ENCODE results near the gene TMEM14B.
"Not testable (repeated sequence)": the region's sequence is repeated elsewhere in the genome, so short reads cannot be mapped to it uniquely, and the experiment has no call there.

TMEM14B gene

DNA sequence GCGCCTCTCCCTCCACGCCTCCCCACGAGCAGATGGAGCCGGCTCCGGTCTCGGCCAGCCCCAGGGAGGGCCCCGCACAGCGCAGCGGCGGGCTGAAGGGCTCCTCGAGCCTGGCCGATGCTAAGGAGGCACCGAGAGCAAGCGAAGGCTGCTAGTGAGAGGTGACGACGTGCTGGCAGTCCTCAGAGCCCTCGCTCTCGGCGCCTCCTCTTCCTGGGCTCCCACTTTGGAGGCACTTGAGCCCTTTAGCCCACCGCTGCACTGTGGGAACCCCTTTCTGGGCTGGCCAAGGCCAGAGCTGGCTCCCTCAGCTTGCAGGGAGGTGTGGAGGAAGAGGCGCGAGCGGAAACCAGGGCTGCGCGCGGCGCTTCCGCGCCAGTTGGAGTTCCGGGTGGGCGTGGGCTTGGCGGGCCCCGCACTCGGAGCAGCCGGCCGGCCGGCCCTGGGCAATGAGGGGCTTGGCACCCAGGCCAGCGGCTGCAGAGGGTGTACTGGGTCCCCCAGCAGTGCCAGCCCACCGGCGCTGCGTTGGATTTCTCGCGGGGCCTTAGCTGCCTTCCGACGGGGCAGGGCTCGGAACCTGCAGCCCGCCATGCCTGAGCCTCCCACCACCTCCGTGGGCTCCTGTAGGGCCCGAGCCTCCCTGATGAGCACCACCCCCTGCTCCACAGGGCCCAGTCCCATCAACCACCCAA is 27.2 kb upstream of the TMEM14B start (continued):
- TF ChIP-seq EGR2 (tag by site-specific recombination; IDR thresholded peaks at IDR 0.05; ENCODE audit: low read depth): 0 out of 2 replicates have a peak, but pooled peaks have one; percentile 14
- peak; percentile 68 for TF ChIP-seq ZBTB20 (tag by site-specific recombination; IDR thresholded peaks at IDR 0.05)
- TF ChIP-seq ZNF155 (tag by site-specific recombination; IDR thresholded peaks at IDR 0.05): no peak
- no peak for TF ChIP-seq ZNF670 (tag by site-specific recombination; IDR thresholded peaks at IDR 0.05; ENCODE audit: low read depth)
- TF ChIP-seq ZNF335 (tag by site-specific recombination; conservative IDR thresholded peaks at IDR 0.05): peak; percentile 53; the same call in 1 of the 2 replicates
- TF ChIP-seq ZNF488 (tag by site-specific recombination; IDR thresholded peaks at IDR 0.05): no peak
- TF ChIP-seq, protein P1, sequence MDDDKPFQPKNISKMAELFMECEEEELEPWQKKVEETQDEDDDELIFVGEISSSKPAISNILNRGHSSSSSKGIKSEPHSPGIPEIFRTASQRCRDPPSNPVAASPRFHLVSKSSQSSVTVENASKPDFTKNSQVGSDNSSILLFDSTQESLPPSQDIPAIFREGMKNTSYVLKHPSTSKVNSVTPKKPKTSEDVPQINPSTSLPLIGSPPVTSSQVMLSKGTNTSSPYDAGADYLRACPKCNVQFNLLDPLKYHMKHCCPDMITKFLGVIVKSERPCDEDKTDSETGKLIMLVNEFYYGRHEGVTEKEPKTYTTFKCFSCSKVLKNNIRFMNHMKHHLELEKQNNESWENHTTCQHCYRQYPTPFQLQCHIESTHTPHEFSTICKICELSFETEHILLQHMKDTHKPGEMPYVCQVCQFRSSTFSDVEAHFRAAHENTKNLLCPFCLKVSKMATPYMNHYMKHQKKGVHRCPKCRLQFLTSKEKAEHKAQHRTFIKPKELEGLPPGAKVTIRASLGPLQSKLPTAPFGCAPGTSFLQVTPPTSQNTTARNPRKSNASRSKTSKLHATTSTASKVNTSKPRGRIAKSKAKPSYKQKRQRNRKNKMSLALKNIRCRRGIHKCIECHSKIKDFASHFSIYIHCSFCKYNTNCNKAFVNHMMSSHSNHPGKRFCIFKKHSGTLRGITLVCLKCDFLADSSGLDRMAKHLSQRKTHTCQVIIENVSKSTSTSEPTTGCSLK (tag by site-specific recombination; IDR thresholded peaks at IDR 0.05): no peak

- not testable (repeated sequence) for H3K27ac ChIP-seq (ENCODE audit: extremely low read depth, low read depth, low read length); H3K4me3 ChIP-seq (ENCODE audit: low read depth, low read length); H3K9me3 ChIP-seq (ENCODE audit: control insufficient read depth, insufficient read depth, low read depth, low read length); H3K4me1 ChIP-seq (ENCODE audit: control insufficient read depth, insufficient read depth, low read length)
- POLR2A ChIA-PET: interaction anchor here (0.7 to 7.8 kb wide), 7 partner anchors 16 to 48 kb away, joined by 3 to 82 read pairs (median 6); partner anchors contain the start of genes C6orf52, PAK1IP1 and TMEM14B
- CTCF ChIA-PET: interaction anchor here (0.7 to 1.8 kb wide), 5 partner anchors 23 to 210 kb away, joined by 3 to 7 read pairs (median 3); partner anchors contain the start of gene TMEM14B
- H3K36me3 ChIP-seq (ENCODE audit: control insufficient read depth in 2 of 2, insufficient read depth in 1 of 2, low read length in 2 of 2): peaks cover 0 to 16% of the 10 kb centered on the region in 2 experiments; a peak in 1 of 3 replicates
Measured at GRCh38 chr6:10720960-10721849, 26.4 kb upstream of the TMEM14B start.

DNA sequence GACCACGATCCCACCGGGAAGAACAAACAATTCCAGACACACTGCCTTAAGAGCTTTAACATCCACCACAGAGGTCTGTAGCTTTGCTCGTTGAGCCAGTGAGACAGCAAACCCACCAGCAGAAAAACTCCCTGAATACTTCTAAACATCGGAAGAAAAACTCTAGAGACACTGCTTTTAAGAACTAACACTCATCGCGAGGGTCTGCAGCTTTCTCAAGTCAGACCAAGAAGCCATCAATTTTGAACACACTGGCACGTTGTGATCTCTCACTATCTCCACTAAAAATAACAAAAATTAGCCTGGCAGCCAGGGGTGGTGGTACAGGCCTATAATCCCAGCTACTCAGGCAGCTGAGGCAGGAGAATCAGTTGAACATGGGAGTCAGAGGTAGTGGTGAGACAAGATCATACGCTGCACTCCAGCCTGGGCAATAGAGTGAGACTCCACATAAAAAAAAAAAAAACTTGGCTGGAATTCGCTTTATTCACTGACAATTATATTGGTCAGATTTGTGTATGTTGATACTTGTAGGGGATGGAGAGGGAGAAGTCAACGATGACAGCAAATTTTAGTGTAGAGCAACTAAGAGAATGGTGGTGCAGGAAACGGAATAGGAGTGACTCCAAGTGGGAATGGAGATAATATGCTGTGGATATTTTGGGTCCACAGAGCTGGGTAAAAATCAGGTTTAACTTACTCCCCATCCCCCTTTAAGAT is 25.6 kb upstream of the TMEM14B start:
- Histone ChIP-seq H3K9me3 (ENCODE audit: control insufficient read depth, insufficient read depth, low read depth, low read length) (no peaks in the 10 kb centered on the region), H3K4me1 (ENCODE audit: control insufficient read depth, insufficient read depth, low read length) (no peaks in the 10 kb centered on the region), H3K36me3 (ENCODE audit: control insufficient read depth in 2 of 2, insufficient read depth in 1 of 2, low read length in 2 of 2) (peaks cover 0 to 19% of the 10 kb centered on the region in 2 experiments; a peak in 2 of 3 replicates), H3K27ac (ENCODE audit: extremely low read depth, low read depth, low read length) (peak overlapping the region; percentile 43; the same call in 1 of the 2 replicates), H3K4me3 (ENCODE audit: low read depth, low read length) (peak overlapping the region; percentile 64)
- POLR2A ChIA-PET: interaction anchor here (0.6 to 7.8 kb wide), 20 partner anchors 11 to 241 kb away, joined by 3 to 82 read pairs (median 4); partner anchors contain the start of genes C6orf52, GCNT2, PAK1IP1 and SYCP2L
- CTCF ChIA-PET: interaction anchor here (0.6 to 1.8 kb wide), 7 partner anchors 11 to 211 kb away, joined by 3 to 6 read pairs (median 4); partner anchors contain the start of gene TMEM14B
- no peak for TF ChIP-seq SP2 (tag by site-specific recombination; IDR thresholded peaks at IDR 0.05)
- TF ChIP-seq ZNF600 (tag by site-specific recombination; IDR thresholded peaks at IDR 0.05): peak; percentile 79
- 0 out of 2 replicates have a peak, but pooled peaks have one; percentile 19 for TF ChIP-seq ZNF2 (tag by site-specific recombination; IDR thresholded peaks at IDR 0.05)
- peak; percentile 97 for TF ChIP-seq ZNF223 (tag by site-specific recombination; IDR thresholded peaks at IDR 0.05)
- peak; percentile 94 for TF ChIP-seq ZNF121 (tag by site-specific recombination; IDR thresholded peaks at IDR 0.05)

DNA sequence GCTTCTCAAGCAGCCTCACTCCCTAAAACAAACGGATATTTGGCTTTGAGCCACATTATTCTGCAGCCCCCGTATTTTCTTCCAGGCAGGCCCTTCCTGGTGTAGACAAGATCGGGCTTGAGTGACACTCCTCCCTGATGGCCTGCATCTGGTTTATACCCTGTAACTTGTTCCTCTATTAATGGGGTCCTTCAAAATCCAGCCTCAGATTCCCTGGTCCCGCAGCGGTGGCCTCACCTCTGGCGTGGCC is 25.1 kb upstream of the TMEM14B start:
- ChIA-PET CTCF (interaction anchor here (0.6 to 1.8 kb wide), 6 partner anchors 12 to 1511 kb away, joined by 3 to 6 read pairs (median 4); partner anchors contain the start of gene TMEM14B), POLR2A (interaction anchor here (0.5 to 7.8 kb wide), 18 partner anchors 11 to 241 kb away, joined by 3 to 82 read pairs (median 4); partner anchors contain the start of genes C6orf52, GCNT2, PAK1IP1 and SYCP2L)
- H3K9me3 ChIP-seq (ENCODE audit: control insufficient read depth, insufficient read depth, low read depth, low read length): no peaks in the 10 kb centered on the region
- no peaks in the 10 kb centered on the region for H3K4me1 ChIP-seq (ENCODE audit: control insufficient read depth, insufficient read depth, low read length)
- H3K4me3 ChIP-seq (ENCODE audit: low read depth, low read length): peak overlapping the region; percentile 64
- peak overlapping the region; percentile 43; the same call in 1 of the 2 replicates for H3K27ac ChIP-seq (ENCODE audit: extremely low read depth, low read depth, low read length)
- H3K36me3 ChIP-seq (ENCODE audit: control insufficient read depth in 2 of 2, insufficient read depth in 1 of 2, low read length in 2 of 2): peaks cover 0 to 20% of the 10 kb centered on the region in 2 experiments; a peak in 2 of 3 replicates
- TF ChIP-seq ZNF155 (tag by site-specific recombination; IDR thresholded peaks at IDR 0.05) (no peak), WT1 (tag by site-specific recombination; IDR thresholded peaks at IDR 0.05) (peak; percentile 57; the same call in 1 of the 2 replicates), ZNF488 (tag by site-specific recombination; IDR thresholded peaks at IDR 0.05) (no peak), ZNF157 (tag by site-specific recombination; IDR thresholded peaks at IDR 0.05) (no peak), ZNF626 (tag by site-specific recombination; IDR thresholded peaks at IDR 0.05) (0 out of 2 replicates have a peak, but pooled peaks have one; percentile 7), MZF1 (tag by site-specific recombination; IDR thresholded peaks at IDR 0.05; ENCODE audit: borderline replicate concordance) (peak; percentile 86), ZFP69B (tag by site-specific recombination; IDR thresholded peaks at IDR 0.05) (peak; percentile 21; the same call in 1 of the 2 replicates), MEIS1 (CRISPR knock-in tag; IDR thresholded peaks at IDR 0.05; ENCODE audit: borderline replicate concordance) (no peak), OVOL3 (tag by site-specific recombination; IDR thresholded peaks at IDR 0.05) (no peak), ZSCAN30 (tag by site-specific recombination; IDR thresholded peaks at IDR 0.05) (0 out of 2 replicates have a peak, but pooled peaks have one; percentile 40)

Data from HEK293 (cell line).